Activated CD8-positive, alpha-beta memory T cell treated with anti-CD3 and anti-CD28 coated beads for 24 hours (primary cell): Measurements from ENCODE around the gene ABCA12.

Experiments
- DNase-seq: peaks from one replicate; pipeline ENCODE4 v3.0.0-alpha.2; 2020

The ABCA12 gene

GRCh38 chr2:215029936-215030335 is 108.5 kb downstream of the ABCA12 start:
- no peak for DNase-seq

- no peak for DNase-seq
These were observed 110.2 kb downstream of the ABCA12 start for GRCh38 chr2:215028231-215028630.

- no peak for DNase-seq
These were observed 110.6 kb downstream of the ABCA12 start for GRCh38 chr2:215027779-215028178.

GRCh38 chr2:215022910-215023309 is 115.5 kb downstream of the ABCA12 start:
- DNase-seq: no peak

- no peak for DNase-seq
These were observed 116.0 kb downstream of the ABCA12 start for GRCh38 chr2:215022418-215022817.

- DNase-seq: no peak
These were observed 118.1 kb downstream of the ABCA12 start for GRCh38 chr2:215020283-215020682.

- no peak for DNase-seq
These were observed 118.8 kb downstream of the ABCA12 start for GRCh38 chr2:215019521-215020145.

- no peak for DNase-seq
These were observed 119.3 kb downstream of the ABCA12 start for GRCh38 chr2:215019085-215019484.

- DNase-seq: no peak
These were observed 123.0 kb downstream of the ABCA12 start for GRCh38 chr2:215015421-215015820.

GRCh38 chr2:215010390-215010789 is 128.0 kb downstream of the ABCA12 start:
- DNase-seq: no peak

GRCh38 chr2:215003001-215003400 is 135.4 kb downstream of the ABCA12 start:
- DNase-seq: no peak

- no peak for DNase-seq
These were observed 135.9 kb downstream of the ABCA12 start for GRCh38 chr2:215002500-215002899.

GRCh38 chr2:215000721-215001120 is 137.7 kb downstream of the ABCA12 start:
- DNase-seq: no peak

- no peak for DNase-seq
These were observed 142.3 kb downstream of the ABCA12 start for GRCh38 chr2:214995926-214996670.

GRCh38 chr2:214995409-214995808 is 143.0 kb downstream of the ABCA12 start:
- DNase-seq: no peak

GRCh38 chr2:214992911-214993310 is 145.5 kb downstream of the ABCA12 start:
- DNase-seq: no peak

GRCh38 chr2:214989187-214989586 is 149.2 kb downstream of the ABCA12 start:
- DNase-seq: no peak

- no peak for DNase-seq
These were observed 151.2 kb downstream of the ABCA12 start for GRCh38 chr2:214987261-214987660.

GRCh38 chr2:214985619-214986018 is 152.8 kb downstream of the ABCA12 start:
- DNase-seq: no peak

- no peak for DNase-seq
These were observed 172.0 kb downstream of the ABCA12 start for GRCh38 chr2:214966420-214966819.

- DNase-seq: no peak
These were observed 177.7 kb downstream of the ABCA12 start for GRCh38 chr2:214960677-214961076.

- DNase-seq: no peak
These were observed 191.5 kb downstream of the ABCA12 start for GRCh38 chr2:214946949-214947348.

- no peak for DNase-seq
These were observed 204.4 kb downstream of the ABCA12 start for GRCh38 chr2:214934006-214934405.

- DNase-seq: no peak
These were observed 233.8 kb downstream of the ABCA12 start for GRCh38 chr2:214904634-214905033.

- DNase-seq: no peak
These were observed 234.2 kb downstream of the ABCA12 start for GRCh38 chr2:214904176-214904575.
